Measurements from ENCODE around the gene PRELP. TPM values are rescaled to one million over a fixed set of nuclear protein-coding genes. Genes with fewer than 3 reads are reported as not detected.
"Not testable (repeated sequence)": the region's sequence is repeated elsewhere in the genome, so short reads cannot be mapped to it uniquely, and the experiment has no call there.

Gene PRELP
- total and polyA plus RNA-seq, 10 of the 15 experiments (the other 5 are each of a cell fraction or from before 2014, with no cell fraction given): 0.03 to 0.05 TPM; not detected in 8

- TF ChIP-seq ZNF592 (IDR thresholded peaks at IDR 0.05) (no peak), BCLAF1 (IDR thresholded peaks at IDR 0.05) (no peak), NFYB (IDR thresholded peaks at IDR 0.05; ENCODE audit: insufficient read depth, low read depth, low read length) (no peak), STAT1 (conservative IDR thresholded peaks at IDR 0.05) (no peak), IRF5 (IDR thresholded peaks at IDR 0.05; ENCODE audit: borderline replicate concordance) (no peak), TARDBP (IDR thresholded peaks at IDR 0.05; ENCODE audit: borderline replicate concordance) (no peak), NFXL1 (IDR thresholded peaks at IDR 0.05; ENCODE audit: borderline replicate concordance) (no peak), POLR2AphosphoS2 (IDR thresholded peaks at IDR 0.05; ENCODE audit: low read depth, low read length) (no peak)
Observed at GRCh38 chr1:203447151-203447550, 28.5 kb upstream of the PRELP start (continued).

- CTCF ChIA-PET: interaction anchor here (0.9 to 10.1 kb wide), 5 partner anchors 30 to 180 kb away, joined by 4 to 429 read pairs (median 27); no protein-coding TSS in a partner anchor
Observed at GRCh38 chr1:203447598-203447997, 28.0 kb upstream of the PRELP start.

More at GRCh38 chr1:203447598-203447997, 28.0 kb upstream of the PRELP start:
- H3K4me2 ChIP-seq (ENCODE audit: control insufficient read depth, insufficient read depth); DNase-seq (ENCODE audit: low read depth, low spot score); ATAC-seq; H3K27me3 ChIP-seq (replicated peaks in 1 of 2; ENCODE audit: control insufficient read depth in 2 of 2, insufficient read depth in 2 of 2, low read length in 1 of 2); H3K79me2 ChIP-seq (ENCODE audit: control insufficient read depth, insufficient read depth, low read length); H3K9ac ChIP-seq (ENCODE audit: control insufficient read depth, insufficient read depth, low read length); BruUV-seq (replicated peaks); FAIRE-seq; H3K27ac ChIP-seq (ENCODE audit: control insufficient read depth, insufficient read depth); in situ Hi-C loops (cut with MboI); H2AFZ ChIP-seq (ENCODE audit: control insufficient read depth, low read depth, low read length); H3K36me3 ChIP-seq (ENCODE audit: control insufficient read depth in 2 of 2, insufficient read depth in 2 of 2, low read length in 1 of 2); H3K4me3 ChIP-seq; H3K9me3 ChIP-seq (replicated peaks; ENCODE audit: control insufficient read depth, insufficient read depth, low read length); intact Hi-C loops (cut with micrococcal nuclease; ENCODE audit: unreplicated experiment); H3K4me1 ChIP-seq (ENCODE audit: control insufficient read depth, insufficient read depth, low read length); H4K20me1 ChIP-seq (ENCODE audit: control insufficient read depth, insufficient read depth): not testable (repeated sequence)
- 90% methylated on average over 1 of the region's 1 CpG for WGBS (ENCODE audit: insufficient coverage, insufficient replicate concordance, low lambda C conversion rate, missing lambda C conversion rate)
- POLR2A ChIA-PET: interaction anchor here (0.9 to 1.0 kb wide), 2 partner anchors 68 to 180 kb away, joined by 3 read pairs; no protein-coding TSS in a partner anchor
- SMC1A ChIA-PET (ENCODE audit: uncharacterized antibody, unreplicated experiment): interaction anchor here (0.6 to 10.3 kb wide), 9 partner anchors 10 to 180 kb away, joined by 3 to 295 read pairs (median 5); no protein-coding TSS in a partner anchor
- RAD21 ChIA-PET (ENCODE audit: unreplicated experiment): interaction anchor here (0.9 to 12.1 kb wide), 4 partner anchors 30 to 172 kb away, joined by 3 to 259 read pairs (median 6); no protein-coding TSS in a partner anchor

All from GM12878 (cell line).